GM18498 (cell line): ENCODE results near the gene SLC25A1.

Experiments
- ATAC-seq: cut with Tn5 transposase; IDR thresholded peaks from one replicate; pipeline ENCODE4 v1.9.1; 2021; ENCODE audit warnings: mild to moderate bottlenecking, moderate library complexity; ENCODE audit not compliant: unreplicated experiment

SLC25A1 gene

GRCh38 chr22:19126309-19127273 lies 51.9 kb downstream of the SLC25A1 start:
- ATAC-seq, result no peak
